ENCODE data around the gene DGKA. TPM values are rescaled to one million over a fixed set of nuclear protein-coding genes. Genes with fewer than 3 reads are reported as not detected.
"Not testable (repeated sequence)": the region's sequence is repeated elsewhere in the genome, so short reads cannot be mapped to it uniquely, and the experiment has no call there.

Gene DGKA
- 158 TPM for polyA plus RNA-seq (2012; ENCODE audit: insufficient read depth, insufficient read length)

GRCh38 chr12:55930771-55931316, at the start of gene DGKA:
TSS of gene DGKA (plus strand) at chr12:55931162. CDS start at chr12:55936504, 5,342 bp downstream.
- peak; percentile 96 for DNase-seq (ENCODE audit: low read depth, low spot score)
- H3K4me3 ChIP-seq (ENCODE audit: low read length): peak within 1 kb of the TSS; percentile 63

GRCh38 chr12:55885113-55885512, 45.8 kb upstream of the DGKA start:
- no peak overlapping the region for H3K4me3 ChIP-seq (ENCODE audit: low read length)
- no peak for DNase-seq (ENCODE audit: low read depth, low spot score)

GRCh38 chr12:55891310-55891709, 39.7 kb upstream of the DGKA start:
- no peak for DNase-seq (ENCODE audit: low read depth, low spot score)
- H3K4me3 ChIP-seq (ENCODE audit: low read length): no peak overlapping the region

- DNase-seq (ENCODE audit: low read depth, low spot score): no peak
These were observed 37.2 kb upstream of the DGKA start for GRCh38 chr12:55893723-55894122.

DNA sequence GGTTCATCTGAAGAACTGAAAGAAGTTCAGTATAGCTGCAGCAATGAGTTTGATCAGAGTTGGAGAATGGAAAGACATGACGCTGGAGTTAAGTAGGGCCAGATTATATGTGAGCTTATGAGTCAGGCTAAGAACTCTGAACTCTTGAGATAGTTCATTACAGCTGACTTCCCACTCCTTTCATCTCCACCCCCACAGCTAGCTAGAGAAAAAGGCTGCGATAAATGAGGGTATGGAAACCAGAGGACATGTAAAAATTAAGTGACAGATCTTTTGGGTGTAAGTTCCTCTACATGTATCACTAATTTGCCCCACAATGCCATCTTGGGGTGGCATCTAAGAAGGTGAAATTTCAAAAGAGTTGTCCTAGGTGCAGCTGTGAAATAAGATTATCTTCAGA, 31.9 kb upstream of the DGKA start:
- no peak for DNase-seq (ENCODE audit: low read depth, low spot score)
- H3K4me3 ChIP-seq (ENCODE audit: low read length): no peak overlapping the region

More at GRCh38 chr12:55893723-55894122, 37.2 kb upstream of the DGKA start:
- no peak overlapping the region for H3K4me3 ChIP-seq (ENCODE audit: low read length)

DNA sequence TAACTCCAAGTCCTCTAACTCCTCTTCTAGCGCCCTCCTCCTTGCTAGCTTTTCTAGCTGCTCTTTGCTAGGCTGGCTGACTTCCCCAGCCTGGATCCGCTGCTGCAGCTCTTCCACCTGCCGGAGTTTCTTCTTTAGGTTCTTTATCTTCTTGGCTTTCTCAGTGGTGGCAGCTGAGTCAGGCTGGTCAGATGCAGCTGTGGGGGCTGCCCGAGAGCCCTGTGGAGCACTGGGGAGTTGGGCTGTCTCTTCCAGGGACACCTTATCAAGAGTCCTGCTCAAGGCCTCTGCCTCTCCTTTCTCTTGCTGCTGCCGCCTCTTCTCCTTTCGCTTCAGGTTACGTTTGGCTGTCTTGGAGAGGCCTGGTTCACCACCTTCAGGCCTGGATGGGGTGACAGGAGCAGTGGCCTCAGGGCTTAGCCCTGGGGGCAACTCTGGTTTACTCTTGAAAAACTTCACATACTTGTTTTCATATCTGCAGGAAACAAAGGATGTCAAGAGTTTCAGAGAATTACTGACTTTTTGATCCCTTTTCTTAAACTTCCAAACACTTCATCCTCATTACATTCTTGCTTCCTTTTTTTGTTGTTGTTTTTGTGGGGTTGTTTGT, 29.0 kb upstream of the DGKA start:
- DNase-seq (ENCODE audit: low read depth, low spot score): no peak
- H3K4me3 ChIP-seq (ENCODE audit: low read length): no peak overlapping the region

DNA sequence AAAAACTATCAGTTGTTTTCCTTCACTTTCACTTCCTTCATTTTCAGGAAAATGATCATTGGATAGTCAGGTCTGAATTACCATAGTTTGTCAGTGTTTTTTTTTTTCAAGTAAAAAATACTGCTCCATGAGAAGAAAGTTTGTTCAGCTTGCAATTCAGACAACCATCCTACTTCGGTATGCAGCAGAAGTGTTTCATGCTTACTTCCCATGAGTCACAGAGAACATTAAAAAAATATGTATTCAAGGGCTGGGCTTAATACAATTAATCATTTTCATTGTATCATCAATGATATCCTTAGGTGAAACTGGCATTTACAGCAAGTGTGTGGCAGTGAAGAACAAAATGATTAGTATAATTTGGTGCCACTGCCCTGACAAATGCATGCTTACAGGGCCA, 24.9 kb upstream of the DGKA start:
- no peak overlapping the region for H3K4me3 ChIP-seq (ENCODE audit: low read length)
- DNase-seq (ENCODE audit: low read depth, low spot score): no peak

- no peak overlapping the region for H3K4me3 ChIP-seq (ENCODE audit: low read length)
- no peak for DNase-seq (ENCODE audit: low read depth, low spot score)
These were observed 22.0 kb upstream of the DGKA start for GRCh38 chr12:55908726-55909512.

DNA sequence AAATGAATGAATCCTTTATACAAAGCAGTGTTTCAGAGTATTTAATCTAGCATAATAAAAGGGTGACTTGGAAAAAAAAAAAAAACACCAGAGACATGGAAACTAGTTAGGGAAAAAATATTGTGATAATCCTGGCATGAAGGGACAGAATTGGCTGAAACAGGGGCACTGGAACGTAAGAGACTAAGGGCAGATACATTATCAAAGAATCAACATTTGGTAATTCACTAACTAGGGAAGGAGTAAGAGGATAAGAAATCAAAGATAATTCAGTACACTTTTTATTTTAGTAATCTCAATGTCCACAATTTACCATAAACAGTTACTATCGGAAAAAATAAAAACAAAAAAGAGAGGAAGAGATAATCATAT, 21.5 kb upstream of the DGKA start:
- DNase-seq (ENCODE audit: low read depth, low spot score): no peak
- H3K4me3 ChIP-seq (ENCODE audit: low read length): no peak overlapping the region

- no peak overlapping the region for H3K4me3 ChIP-seq (ENCODE audit: low read length)
- DNase-seq (ENCODE audit: low read depth, low spot score): no peak
These were observed 18.1 kb upstream of the DGKA start for GRCh38 chr12:55912908-55913307.

DNA sequence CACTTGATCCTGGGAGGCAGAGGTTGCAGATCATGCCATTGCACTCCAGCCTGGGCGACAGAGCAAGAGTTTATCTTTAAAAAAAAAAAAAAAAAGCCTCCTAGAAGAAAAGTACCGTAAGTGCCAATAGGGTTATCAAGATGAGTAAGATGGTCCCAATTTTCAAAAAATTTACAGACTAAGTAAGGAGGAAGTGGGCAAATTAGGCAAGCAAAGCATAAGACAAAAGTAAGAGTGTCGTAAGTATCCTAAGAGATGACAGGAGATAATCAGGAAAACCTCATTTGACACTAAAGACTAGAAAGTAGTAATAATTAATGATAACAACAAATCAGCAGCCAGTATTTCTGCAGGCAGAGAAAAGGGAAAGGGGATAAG, 15.5 kb upstream of the DGKA start:
- DNase-seq (ENCODE audit: low read depth, low spot score): no peak
- no peak overlapping the region for H3K4me3 ChIP-seq (ENCODE audit: low read length)

DNA sequence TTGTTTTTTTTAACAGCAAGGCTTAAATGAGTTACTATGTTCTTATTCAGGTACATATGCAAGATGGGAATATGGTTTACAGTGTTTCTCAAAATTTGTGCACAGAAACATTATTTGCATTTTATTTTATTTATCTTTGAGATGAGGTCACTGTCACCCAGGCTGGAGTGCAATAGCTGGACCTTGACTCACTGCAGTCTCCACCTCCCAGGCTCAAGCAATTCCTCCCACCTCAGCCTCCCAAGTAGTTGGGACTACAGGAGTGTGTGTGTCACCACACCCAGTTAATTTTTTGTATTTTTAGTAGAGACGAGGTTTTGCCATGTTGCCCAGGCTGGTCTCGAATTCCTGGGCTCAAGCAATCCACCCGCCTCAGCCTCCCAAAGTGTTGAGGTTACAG, 11.9 kb upstream of the DGKA start:
- DNase-seq (ENCODE audit: low read depth, low spot score); H3K4me3 ChIP-seq (ENCODE audit: low read length): not testable (repeated sequence)

DNA sequence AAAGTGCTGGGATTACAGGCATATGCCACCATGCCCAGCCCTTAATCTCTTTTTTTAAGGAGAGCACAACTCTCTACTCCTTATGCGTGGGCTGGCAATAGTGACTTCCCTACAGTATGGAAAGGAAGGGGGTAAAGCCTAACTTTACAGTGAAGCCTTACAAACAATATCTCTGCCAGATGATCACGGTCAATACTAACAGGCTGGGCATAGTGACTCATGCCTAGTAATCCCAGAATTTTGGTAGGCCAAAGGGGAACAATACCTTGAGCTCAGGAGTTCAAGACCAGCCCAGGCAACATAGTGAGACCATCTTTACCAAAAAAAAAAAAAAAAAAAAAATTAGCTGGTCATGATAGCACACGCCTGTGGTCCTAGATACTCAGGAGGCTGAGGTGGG, 8.8 kb upstream of the DGKA start:
- no peak for DNase-seq (ENCODE audit: low read depth, low spot score)
- no peak overlapping the region for H3K4me3 ChIP-seq (ENCODE audit: low read length)

GRCh38 chr12:55923648-55924047, 7.3 kb upstream of the DGKA start:
- H3K4me3 ChIP-seq (ENCODE audit: low read length); DNase-seq (ENCODE audit: low read depth, low spot score): not testable (repeated sequence)

DNA sequence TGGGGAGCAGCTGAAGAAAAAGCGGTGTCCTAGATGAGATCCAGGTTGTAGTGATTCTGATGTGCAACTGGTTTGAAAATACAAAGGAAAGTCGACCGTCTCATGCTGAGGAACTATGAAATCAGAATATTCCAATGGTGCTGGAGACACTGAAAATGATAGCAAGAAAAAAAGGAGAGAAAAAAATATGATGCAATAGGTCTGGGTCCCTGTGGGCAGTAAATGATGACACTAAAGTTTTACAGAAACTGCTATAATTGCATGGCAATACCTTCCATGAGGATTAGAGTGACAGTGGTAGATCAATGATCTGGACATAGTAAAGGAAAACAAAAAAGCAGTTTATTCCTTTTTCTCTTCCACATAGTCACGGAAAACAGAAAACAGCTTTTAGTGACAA, 5.6 kb upstream of the DGKA start:
- H3K4me3 ChIP-seq (ENCODE audit: low read length): no peak overlapping the region; the same call in 1 of the 2 replicates
- no peak for DNase-seq (ENCODE audit: low read depth, low spot score)

- peak overlapping the region; percentile 99 for H3K4me3 ChIP-seq (ENCODE audit: low read length)
- peak; percentile 22 for DNase-seq (ENCODE audit: low read depth, low spot score)
These were observed 4.9 kb upstream of the DGKA start for GRCh38 chr12:55925870-55926737.

GRCh38 chr12:55926738-55927587, 4.0 kb upstream of the DGKA start:
- peak; percentile 98 for DNase-seq (ENCODE audit: low read depth, low spot score)
- peak overlapping the region; percentile 99 for H3K4me3 ChIP-seq (ENCODE audit: low read length)

- DNase-seq (ENCODE audit: low read depth, low spot score): peak; percentile 79
These were observed 3.1 kb upstream of the DGKA start, which contains the start of gene PYM1 for GRCh38 chr12:55927588-55928502. TSS of gene PYM1 (minus strand) at chr12:55927894. CDS start at chr12:55927761, 133 bp downstream.

More at GRCh38 chr12:55927588-55928502, 3.1 kb upstream of the DGKA start, which contains the start of gene PYM1:
- peak within 1 kb of the TSS; percentile 99 for H3K4me3 ChIP-seq (ENCODE audit: low read length)
